GM19023 (cell line): Measurements from ENCODE around the gene RNF123.

ENCODE experiments used
- ATAC-seq: cut with Tn5 transposase; IDR thresholded peaks from one replicate; pipeline ENCODE4 v1.9.1; 2021; ENCODE audit warnings: mild to moderate bottlenecking, moderate library complexity; ENCODE audit not compliant: unreplicated experiment

Gene RNF123

DNA sequence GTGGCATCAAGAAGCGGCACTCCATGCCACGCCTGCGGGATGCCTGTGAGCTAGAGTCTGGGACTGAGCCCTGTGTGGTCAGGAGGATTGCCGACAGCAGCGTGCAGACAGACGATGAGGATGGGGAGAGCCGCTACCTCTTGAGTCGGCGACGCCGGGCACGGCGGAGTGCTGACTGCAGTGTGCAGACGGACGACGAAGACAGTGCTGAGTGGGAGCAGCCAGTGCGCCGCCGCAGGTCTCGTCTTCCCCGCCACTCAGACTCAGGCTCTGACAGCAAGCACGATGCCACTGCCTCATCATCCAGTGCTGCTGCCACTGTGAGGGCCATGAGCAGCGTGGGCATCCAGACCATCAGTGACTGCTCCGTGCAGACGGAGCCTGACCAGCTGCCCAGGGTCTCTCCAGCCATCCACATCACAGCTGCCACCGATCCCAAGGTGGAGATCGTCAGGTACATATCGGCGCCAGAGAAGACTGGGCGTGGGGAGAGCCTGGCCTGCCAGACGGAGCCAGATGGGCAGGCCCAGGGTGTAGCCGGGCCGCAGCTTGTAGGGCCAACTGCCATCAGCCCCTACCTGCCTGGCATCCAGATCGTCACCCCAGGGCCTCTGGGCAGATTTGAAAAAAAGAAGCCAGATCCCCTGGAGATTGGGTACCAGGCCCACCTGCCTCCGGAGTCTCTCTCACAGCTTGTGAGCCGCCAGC lies 32.0 kb upstream of the RNF123 start:
- ATAC-seq: no peak

- no peak for ATAC-seq
These were observed 30.6 kb upstream of the RNF123 start for GRCh38 chr3:49658711-49659110.

DNA sequence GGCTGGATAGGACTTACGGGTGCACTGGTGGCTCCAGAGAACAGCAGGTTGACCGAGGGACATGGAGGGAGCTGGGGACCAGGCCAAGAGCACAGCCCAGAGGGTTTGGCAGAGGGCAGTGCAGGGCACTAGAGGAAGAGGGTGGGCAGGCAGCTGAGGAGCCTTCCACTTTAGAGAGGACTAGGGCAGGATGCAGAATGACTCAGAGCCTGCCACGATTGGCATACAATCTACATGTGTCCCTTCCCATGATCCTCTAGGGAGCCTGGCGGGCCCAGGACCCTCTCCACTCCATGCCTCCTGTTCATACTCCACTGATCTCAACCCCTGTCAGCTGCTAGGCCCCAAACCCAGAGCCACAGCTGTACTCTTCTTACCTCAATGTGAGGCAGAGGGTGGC lies 29.6 kb upstream of the RNF123 start:
- ATAC-seq: no peak

- ATAC-seq: no peak
These were observed 28.1 kb upstream of the RNF123 start for GRCh38 chr3:49661281-49661680.

- no peak for ATAC-seq
These were observed 27.3 kb upstream of the RNF123 start for GRCh38 chr3:49662021-49662420.

GRCh38 chr3:49662720-49663413 lies 26.5 kb upstream of the RNF123 start:
- ATAC-seq: no peak

DNA sequence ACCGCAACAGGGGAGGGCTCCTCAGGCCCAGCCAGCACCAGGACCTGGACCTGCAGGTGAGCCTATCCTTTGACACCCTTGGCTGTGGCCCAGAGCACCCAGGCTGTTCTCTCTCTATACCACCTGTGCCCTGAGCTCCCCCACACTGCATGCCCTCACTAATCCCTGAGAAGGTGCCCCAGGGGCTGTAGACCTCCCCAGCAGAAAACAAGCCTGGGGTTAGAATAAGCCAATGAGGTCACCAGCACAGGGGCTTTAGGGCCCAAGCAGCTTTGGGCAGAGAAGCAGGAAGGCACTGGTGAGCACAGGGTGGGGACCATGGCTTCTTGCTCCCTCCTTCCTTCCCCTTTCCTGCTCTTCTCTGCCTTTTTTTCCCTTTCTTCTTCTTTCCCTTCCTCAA lies 25.5 kb upstream of the RNF123 start:
- no peak for ATAC-seq

DNA sequence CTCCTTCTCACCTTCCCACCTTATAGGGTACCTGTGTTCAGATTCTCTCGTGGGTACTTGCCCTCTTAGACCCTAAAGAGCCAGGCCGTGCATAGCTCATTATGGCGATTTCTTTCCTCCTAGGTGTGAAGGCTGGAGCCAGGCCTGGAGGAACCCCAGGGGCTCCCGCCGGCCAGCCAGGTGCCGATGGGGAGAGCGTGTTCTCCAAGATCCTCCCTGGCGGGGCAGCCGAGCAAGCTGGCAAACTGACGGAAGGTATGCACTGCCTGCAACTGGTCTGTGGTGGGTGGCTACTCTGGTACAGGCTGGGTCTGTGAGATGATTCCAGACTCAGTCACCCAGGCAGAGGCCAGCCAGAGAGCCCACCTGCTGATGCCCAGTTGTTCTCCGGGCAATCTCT lies 25.1 kb upstream of the RNF123 start:
- ATAC-seq: no peak

DNA sequence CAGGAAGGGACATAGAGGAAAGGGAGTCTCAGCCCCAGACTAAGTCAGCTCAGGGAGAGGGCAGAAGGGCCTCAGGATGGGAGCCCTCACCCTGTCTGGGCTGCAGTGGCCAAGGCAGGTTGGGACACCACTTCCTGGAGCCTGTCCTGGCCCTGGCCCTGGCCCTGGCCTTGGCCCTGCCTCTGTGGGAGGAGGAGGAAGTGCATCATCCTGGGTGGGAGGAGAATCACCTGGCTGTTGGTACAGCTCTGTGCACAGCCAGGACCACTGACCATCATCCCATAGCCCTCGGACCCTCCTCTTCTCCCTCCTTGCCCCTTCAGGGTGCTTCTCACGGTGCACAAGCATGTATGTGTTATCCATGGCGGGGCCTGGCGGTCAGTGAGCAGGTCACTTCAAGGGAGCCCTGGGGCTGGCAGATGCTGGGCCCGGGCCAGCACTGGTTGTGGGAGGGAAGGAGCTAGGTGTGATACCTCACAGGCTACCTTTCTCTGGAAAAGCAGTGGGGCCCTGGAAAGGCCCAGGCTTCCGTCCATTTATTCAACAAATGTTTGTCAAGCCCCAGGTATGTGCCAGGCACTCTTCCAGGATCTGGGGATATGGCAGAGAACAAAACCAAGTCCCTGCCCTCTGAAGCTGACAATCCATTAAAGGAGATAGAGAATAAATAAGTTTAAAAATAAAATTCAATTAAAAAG lies 23.4 kb upstream of the RNF123 start:
- ATAC-seq: no peak

GRCh38 chr3:49666592-49666991 lies 22.8 kb upstream of the RNF123 start:
- ATAC-seq: no peak

DNA sequence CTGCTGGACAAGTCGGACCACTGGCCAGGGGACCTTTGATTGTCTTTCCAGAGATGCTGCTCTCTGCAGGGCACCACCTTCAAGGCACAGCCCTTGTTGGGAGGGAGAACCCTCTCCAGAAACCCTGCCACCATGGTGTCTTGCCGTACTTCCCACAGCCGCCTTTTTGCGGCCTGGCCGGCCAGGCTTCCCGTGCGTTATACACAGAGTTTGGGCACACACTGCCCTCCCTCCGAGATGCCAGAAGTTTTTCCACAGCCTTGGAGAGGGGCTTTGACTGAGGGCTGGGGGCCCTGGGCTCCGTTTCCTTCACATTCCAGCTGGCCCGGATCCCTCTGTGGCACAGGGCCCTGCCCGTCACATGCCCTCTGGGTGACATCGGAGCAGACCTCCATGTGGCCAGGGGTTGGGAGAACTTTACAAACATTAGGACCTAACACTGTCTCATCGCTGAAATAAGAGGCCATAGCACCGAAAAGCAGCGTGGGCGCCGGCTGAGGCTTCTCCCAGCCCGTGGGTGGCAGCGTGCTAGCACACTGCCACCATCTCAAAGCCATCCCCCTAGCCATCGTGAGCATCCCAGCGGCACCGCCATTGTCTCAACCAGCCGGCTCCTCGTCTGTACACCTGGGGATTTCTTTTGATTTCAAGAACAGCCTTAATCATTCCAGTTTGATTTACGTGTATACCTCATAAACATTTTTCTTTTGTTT lies 21.5 kb upstream of the RNF123 start:
- no peak for ATAC-seq

DNA sequence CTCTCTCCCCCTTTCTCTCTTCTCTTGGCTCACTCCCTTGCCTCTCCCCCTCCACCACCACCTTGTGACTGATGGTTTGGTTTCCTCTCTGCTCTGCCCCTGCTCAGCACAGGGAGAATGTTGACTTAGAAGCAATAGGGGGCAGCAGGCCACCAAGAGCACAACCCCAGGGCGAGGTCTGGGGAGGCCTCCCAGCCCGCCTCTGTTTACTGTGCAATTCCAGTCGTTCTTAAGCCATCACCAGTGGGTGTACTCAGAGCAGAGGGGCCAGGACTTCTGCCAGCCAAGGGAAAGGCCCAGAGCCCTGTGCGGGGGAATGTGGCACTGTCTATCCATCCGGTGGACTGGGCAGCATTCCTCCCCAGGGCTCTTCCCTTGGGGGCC lies 21.0 kb upstream of the RNF123 start:
- ATAC-seq: no peak

GRCh38 chr3:49668861-49669260 lies 20.5 kb upstream of the RNF123 start:
- no peak for ATAC-seq

DNA sequence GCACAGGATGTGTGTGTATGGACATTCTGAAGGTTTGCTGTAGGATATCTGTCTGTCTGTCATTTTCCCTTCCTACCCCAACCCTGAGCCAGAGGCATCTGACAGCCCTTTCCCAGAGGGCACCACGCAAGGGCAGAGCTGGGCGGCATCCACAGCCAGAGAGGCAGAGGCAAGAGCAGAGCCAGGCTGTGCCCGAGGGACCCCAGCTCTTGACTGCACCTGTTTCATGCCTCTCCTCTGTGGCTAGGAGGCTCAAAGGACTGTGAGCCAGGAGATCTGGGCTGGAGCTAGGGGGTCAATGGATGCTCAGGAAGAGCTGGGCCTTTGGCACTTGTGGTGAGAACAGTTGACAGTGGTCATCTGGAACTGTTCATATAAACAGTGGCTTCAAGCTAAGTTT lies 20.0 kb upstream of the RNF123 start:
- ATAC-seq: no peak

- no peak for ATAC-seq
These were observed 18.4 kb upstream of the RNF123 start for GRCh38 chr3:49670940-49671290.

DNA sequence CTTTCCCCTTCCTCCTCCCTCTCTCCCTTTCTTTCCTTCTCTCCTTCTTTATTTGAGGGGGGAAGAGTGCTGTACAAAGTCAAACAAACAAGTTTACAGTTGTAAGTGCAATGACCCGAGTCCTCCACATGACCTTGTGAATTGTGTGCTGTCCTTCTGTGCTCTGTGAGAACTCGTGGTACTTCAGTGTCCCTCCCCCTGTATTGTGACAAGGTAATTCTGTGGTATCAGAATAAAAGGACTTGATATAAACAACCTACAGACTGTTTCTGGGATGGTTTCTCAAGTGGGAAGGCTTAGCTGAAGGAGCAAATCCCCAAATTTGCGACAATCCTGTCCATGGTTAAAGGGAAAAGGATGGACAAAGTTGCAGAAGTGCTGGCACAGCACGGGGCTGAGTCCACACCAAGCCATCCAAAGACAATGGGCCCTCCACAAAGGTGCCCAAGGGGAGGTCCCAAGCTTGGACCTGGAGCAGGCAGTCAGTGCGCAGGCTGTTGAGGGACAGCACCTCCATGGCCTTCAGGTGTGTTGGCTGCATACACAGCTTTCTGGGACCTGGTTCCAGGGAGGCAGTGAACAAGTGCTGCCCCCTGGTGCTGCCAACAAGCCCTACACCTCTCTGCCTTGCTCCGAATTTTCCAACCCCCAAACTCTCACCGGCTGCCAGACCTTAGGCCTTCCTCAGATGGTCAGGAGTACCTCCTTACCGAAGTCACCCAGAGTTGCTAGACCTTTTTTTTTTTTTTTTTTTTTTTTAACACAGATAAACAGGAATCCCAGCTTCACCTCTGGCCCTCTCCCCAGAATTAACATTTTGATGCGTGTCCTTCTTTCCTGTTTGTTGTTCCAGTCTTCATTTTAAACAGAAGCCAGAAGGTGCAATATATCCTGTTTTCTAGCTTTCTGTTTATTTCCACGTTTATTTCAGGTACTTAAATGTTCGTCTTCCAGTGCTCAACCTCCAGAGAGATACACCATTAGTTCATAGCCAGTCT lies 17.8 kb upstream of the RNF123 start:
- ATAC-seq: no peak

DNA sequence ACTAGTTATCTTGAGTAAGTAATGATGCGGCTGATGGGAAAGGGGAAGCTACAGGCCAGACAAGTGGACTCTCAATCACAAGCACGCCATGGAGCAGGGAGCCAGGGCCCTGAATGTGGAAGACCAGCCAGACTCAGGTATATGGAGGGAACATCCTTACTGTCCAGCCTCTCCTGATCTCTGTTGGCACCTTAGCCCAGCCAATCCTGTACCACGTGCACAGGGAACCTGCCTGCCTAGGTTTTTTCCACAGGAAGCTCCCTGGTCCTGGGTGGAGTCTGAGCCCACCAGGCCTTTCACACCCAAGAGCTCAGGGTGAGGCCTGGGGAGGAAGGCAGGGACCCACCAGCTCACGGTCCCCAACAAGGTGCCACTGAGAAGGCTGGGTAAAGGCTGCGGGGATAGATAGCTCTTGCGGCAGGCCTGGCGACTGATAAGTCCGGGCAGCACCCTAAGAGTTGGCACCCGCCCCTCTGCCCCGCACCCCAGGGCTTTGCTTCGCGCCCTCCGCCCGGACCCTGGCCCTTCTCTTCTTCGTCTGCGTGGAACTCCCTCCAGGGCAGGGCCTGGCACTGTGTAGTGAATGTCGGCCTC lies 16.1 kb upstream of the RNF123 start:
- no peak for ATAC-seq

GRCh38 chr3:49673715-49674496 lies 15.5 kb upstream of the RNF123 start, which contains the start of gene APEH:
APEH (plus strand) TSS chr3:49674351; CDS start chr3:49674402, 51 bp downstream.
- peak; percentile 80 for ATAC-seq

GRCh38 chr3:49674497-49674983 lies 14.8 kb upstream of the RNF123 start:
- peak; percentile 26 for ATAC-seq
